HepG2 (cell line): ENCODE data around the gene DAB1. TPM values are rescaled to one million over a fixed set of nuclear protein-coding genes. Genes with fewer than 3 reads are reported as not detected.

ENCODE experiments used
- ATF7-NPFF ChIP-seq: sonication (generic); formaldehyde crosslinking; IDR thresholded peaks from 2 replicates; pipeline ENCODE4 v1.8.1; 2023; ENCODE audit warnings: mild to moderate bottlenecking, low read depth, missing genetic modification reagents, moderate library complexity
- BRD4 ChIP-seq: sonication (generic); formaldehyde crosslinking; IDR thresholded peaks from 2 replicates; pipeline ENCODE4 v1.4.0; 2020; ENCODE audit warnings: missing genetic modification reagents
- CREB1 ChIP-seq, 2 experiments: fragments of 450-650 bp in 1 of 2; IDR thresholded peaks; 2 replicates each; pipeline ENCODE4 v1.6.1; 2016 to 2017; ENCODE audit warnings: control low read depth in 1 of 2, mild to moderate bottlenecking in 1 of 2, missing compliant biosample characterization in 1 of 2, missing genetic modification characterization in 1 of 2
- ETV5 ChIP-seq: IDR thresholded peaks from 2 replicates; pipeline ENCODE4 v1.6.1; 2018; ENCODE audit warnings: missing biosample characterization, missing genetic modification reagents, inconsistent platforms, borderline replicate concordance
- GMEB2 ChIP-seq: IDR thresholded peaks from 2 replicates; pipeline ENCODE4 v1.6.1; 2016; ENCODE audit warnings: missing biosample characterization, missing genetic modification reagents, low read depth
- MAFF ChIP-seq: IDR thresholded peaks from 2 replicates; pipeline ENCODE4 v1.6.1; 2011; ENCODE audit warnings: low read depth, low read length, improper control_type of control experiment
- MTA3 ChIP-seq: sonication (generic); formaldehyde crosslinking; IDR thresholded peaks from 2 replicates; pipeline ENCODE4 v1.4.0; 2020; ENCODE audit warnings: missing genetic modification reagents
- PCBP1 ChIP-seq: fragments of 200-400 bp; formaldehyde crosslinking; IDR thresholded peaks from 2 replicates; pipeline ENCODE4 v1.6.1; 2017; ENCODE audit warnings: mild to moderate bottlenecking, low read depth, low read length, borderline replicate concordance
- PHF20 ChIP-seq: sonication (generic); formaldehyde crosslinking; IDR thresholded peaks from 2 replicates; pipeline ENCODE4 v1.5.0; 2020; ENCODE audit warnings: mild to moderate bottlenecking, missing genetic modification reagents
- POGK ChIP-seq: sonication (generic); formaldehyde crosslinking; conservative IDR thresholded peaks from 2 replicates; pipeline ENCODE4 v1.8.0; 2022; ENCODE audit warnings: mild to moderate bottlenecking, moderate library complexity, missing genetic modification reagents
- TERF1 ChIP-seq: sonication (generic); formaldehyde crosslinking; IDR thresholded peaks from 2 replicates; pipeline ENCODE4 v1.8.0; 2022; ENCODE audit warnings: mild to moderate bottlenecking, missing genetic modification reagents, moderate library complexity
- TFE3 ChIP-seq: IDR thresholded peaks from 2 replicates; pipeline ENCODE4 v1.6.1; 2016
- ZBTB42 ChIP-seq: sonication (generic); formaldehyde crosslinking; IDR thresholded peaks from 2 replicates; pipeline ENCODE4 v1.5.0; 2020; ENCODE audit warnings: mild to moderate bottlenecking, missing genetic modification reagents
- ZNF136 ChIP-seq: sonication (generic); formaldehyde crosslinking; IDR thresholded peaks from 2 replicates; pipeline ENCODE4 v1.8.1; 2022; ENCODE audit warnings: low read depth, mild to moderate bottlenecking, moderate library complexity, missing genetic modification reagents
- ZNF160 ChIP-seq: sonication (generic); formaldehyde crosslinking; IDR thresholded peaks from 2 replicates; pipeline ENCODE4 v1.8.0; 2022; ENCODE audit warnings: mild to moderate bottlenecking, inconsistent platforms, missing genetic modification reagents
- ZNF207 ChIP-seq: fragments of 450-650 bp; IDR thresholded peaks from 2 replicates; pipeline ENCODE4 v1.6.1; 2016; ENCODE audit warnings: antibody characterized with exemption, borderline replicate concordance
- ZNF24 ChIP-seq: fragments of 450-650 bp; IDR thresholded peaks from 2 replicates; pipeline ENCODE4 v1.6.1; 2017; ENCODE audit warnings: antibody characterized with exemption, mild to moderate bottlenecking
- ZNF335 ChIP-seq: sonication (generic); formaldehyde crosslinking; IDR thresholded peaks from 2 replicates; pipeline ENCODE4 v1.4.0; 2020; ENCODE audit warnings: missing genetic modification reagents
- ZNF367 ChIP-seq: sonication (generic); formaldehyde crosslinking; IDR thresholded peaks from 2 replicates; pipeline ENCODE4 v1.4.0; 2020; ENCODE audit warnings: missing genetic modification reagents, borderline replicate concordance
- ZNF530 ChIP-seq: sonication (generic); formaldehyde crosslinking; IDR thresholded peaks from 2 replicates; pipeline ENCODE4 v1.5.0; 2020; ENCODE audit warnings: low read depth, mild to moderate bottlenecking, missing genetic modification reagents
- ZNF580 ChIP-seq: IDR thresholded peaks from 2 replicates; pipeline ENCODE4 v1.6.1; 2016; ENCODE audit warnings: low read depth, borderline replicate concordance
- ZNF629 ChIP-seq: sonication (generic); formaldehyde crosslinking; conservative IDR thresholded peaks from 2 replicates; pipeline ENCODE4 v1.5.0; 2020; ENCODE audit warnings: missing genetic modification reagents
- ZNF775 ChIP-seq: sonication (generic); formaldehyde crosslinking; IDR thresholded peaks from 2 replicates; pipeline ENCODE4 v1.4.0; 2020; ENCODE audit warnings: missing genetic modification reagents, mild to moderate bottlenecking, moderate library complexity, borderline replicate concordance
- ZNF891 ChIP-seq: sonication (generic); formaldehyde crosslinking; IDR thresholded peaks from 2 replicates; pipeline ENCODE4 v1.5.0; 2020; ENCODE audit warnings: mild to moderate bottlenecking, missing genetic modification reagents
- polyA plus RNA-seq, 8 experiments: library from polyadenylated mRNA; depleted of rRNA in 3 of 8; stranded (reverse) in 7 of 8; unstranded in 1 of 8; fragments of >200 nt; fragmentation: Illumina TruSeq in 4 of 8; extraction: Trizol in 4 of 8; gene quantifications; 2 replicates each; pipeline versions ENCODE4 v1.2.1 to v1.2.3, GENCODE V29; 2011 to 2016; ENCODE audit warnings: low read depth in 4 of 8, missing spikeins in 1 of 8, mixed read lengths in 1 of 8; ENCODE audit not compliant: insufficient read depth in 1 of 8
- total RNA-seq, 5 experiments: library from RNA; depleted of rRNA; stranded (reverse); fragments of >200 nt; fragmentation: Illumina TruSeq; extraction: Trizol; gene quantifications; 2 replicates each; pipeline ENCODE4 v1.2.3, GENCODE V29; 2016; ENCODE audit warnings: low read depth in 1 of 5

The DAB1 gene
- total and polyA plus RNA-seq, 2 of the 13 experiments (the other 11 are each of a cell fraction or from before 2014, with no cell fraction given): 0.04 to 0.13 TPM

- TF ChIP-seq ZNF136 (CRISPR knock-in tag) (peak; percentile 59; the same call in 1 of the 2 replicates), GMEB2 (no peak), PHF20 (CRISPR knock-in tag) (no peak), MAFF (peak; percentile 99), ZNF367 (CRISPR knock-in tag) (no peak), ZBTB42 (CRISPR knock-in tag) (0 out of 2 replicates have a peak, but pooled peaks have one; percentile 43), ZNF580 (peak; percentile 87; the same call in 1 of the 2 replicates), ZNF24 (no peak; the same call in 1 of the 2 replicates), ZNF530 (CRISPR knock-in tag) (no peak), POGK (CRISPR knock-in tag) (peak; percentile 74; the same call in 1 of the 2 replicates), ETV5 (CRISPR knock-in tag) (peak; percentile 94), ZNF891 (CRISPR knock-in tag) (no peak), MTA3 (CRISPR knock-in tag) (no peak), PCBP1 (no peak), ZNF775 (CRISPR knock-in tag) (no peak), TFE3 (CRISPR knock-in tag) (peak; percentile 90), CREB1 (IDR thresholded peaks at IDR 0.05) (peak; percentile 60), CREB1 (CRISPR knock-in tag; IDR thresholded peaks at IDR 0.05) (peak; percentile 94), TERF1 (CRISPR knock-in tag) (no peak), ZNF335 (CRISPR knock-in tag) (peak; percentile 82; the same call in 1 of the 2 replicates), ZNF207 (no peak), BRD4 (CRISPR knock-in tag) (peak; percentile 72; the same call in 1 of the 2 replicates), ZNF629 (CRISPR knock-in tag) (peak; percentile 39; the same call in 1 of the 2 replicates), ZNF160 (CRISPR knock-in tag) (peak; percentile 39; the same call in 1 of the 2 replicates), ATF7-NPFF (CRISPR knock-in tag) (no peak)
Observed at GRCh38 chr1:57279909-57280666, 143.8 kb downstream of the DAB1 start (continued).
